Measurements from ENCODE around the gene PDE11A. TPM values are rescaled to one million over a fixed set of nuclear protein-coding genes. Genes with fewer than 3 reads are reported as not detected.
"Not testable (repeated sequence)": the region's sequence is repeated elsewhere in the genome, so short reads cannot be mapped to it uniquely, and the experiment has no call there.

PDE11A gene
- total RNA-seq, 1 donor from 2014 or later = 2.0 TPM

DNA sequence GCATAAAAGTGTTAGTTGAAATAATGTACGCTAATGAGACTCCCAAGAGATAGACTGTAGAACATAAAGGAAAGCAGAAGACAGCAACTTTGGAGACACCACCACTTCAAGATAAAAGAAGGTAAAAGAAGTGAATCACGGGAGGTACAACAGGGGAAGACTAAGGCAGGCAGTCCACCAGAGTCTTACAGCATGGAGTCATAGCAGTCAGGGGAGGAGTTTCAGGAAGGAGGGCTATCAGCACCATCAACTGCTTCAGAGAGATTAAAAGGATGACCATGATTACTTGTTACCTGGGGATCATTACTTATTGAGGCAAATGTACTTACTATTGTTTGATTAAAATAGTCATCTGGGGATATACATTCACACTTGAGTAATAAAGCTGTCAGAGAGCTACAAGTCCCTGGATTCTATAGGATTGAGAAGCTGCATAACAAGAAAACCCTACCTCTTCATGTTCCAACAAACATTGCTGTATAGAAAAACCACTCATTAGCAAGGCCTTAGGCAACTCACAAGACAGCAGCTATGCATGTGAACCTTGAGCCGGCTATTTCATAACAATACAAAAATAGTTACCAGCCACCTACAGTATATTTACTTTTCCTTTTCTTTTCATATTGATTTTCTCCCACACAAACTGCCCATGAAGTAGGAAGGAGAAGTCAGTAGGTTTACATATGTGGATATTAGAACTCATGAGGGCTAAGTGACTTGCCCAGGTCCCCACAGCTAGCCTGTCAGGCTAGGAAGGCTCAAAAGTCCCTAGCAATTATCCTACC is 101.7 kb downstream of the PDE11A start:
- Mint-ChIP-seq H3K4me1 (ENCODE audit: unreplicated experiment) (no peaks in the 10 kb centered on the region), H3K9me3 (no peaks in the 10 kb centered on the region), H3K27me3 (no peaks in the 10 kb centered on the region), H3K36me3 (no peaks in the 10 kb centered on the region), H3K4me3 (no peak overlapping the region), H3K27ac (no peak overlapping the region)
- TF ChIP-seq CTCF (conservative IDR thresholded peaks at IDR 0.05) = no peak
- DNase-seq (ENCODE audit: extremely low spot score, unreplicated experiment) = no peak

DNA sequence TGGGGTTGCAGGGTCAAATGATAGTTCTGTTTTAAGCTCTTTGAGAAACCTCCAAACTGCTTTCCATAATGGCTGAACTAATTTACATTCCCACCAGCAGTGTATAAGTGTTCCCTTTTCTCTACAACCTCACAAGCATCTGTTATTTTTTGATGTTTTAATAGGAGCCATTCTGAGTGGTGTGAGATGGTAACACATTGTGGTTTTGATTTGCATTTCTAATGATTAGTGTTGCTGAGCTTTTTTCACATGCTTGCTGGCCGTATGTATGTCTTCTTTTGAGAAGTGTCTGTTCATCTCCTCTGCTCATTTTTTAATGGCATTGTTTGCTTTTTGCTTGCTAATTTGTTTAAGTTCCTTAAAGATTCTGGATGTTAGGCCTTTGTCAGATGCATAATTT is 107.7 kb downstream of the PDE11A start:
- no peak for DNase-seq (ENCODE audit: extremely low spot score, unreplicated experiment)
- Mint-ChIP-seq H3K4me1 (ENCODE audit: unreplicated experiment) (no peaks in the 10 kb centered on the region), H3K27me3 (no peaks in the 10 kb centered on the region), H3K4me3 (no peak overlapping the region), H3K36me3 (no peaks in the 10 kb centered on the region), H3K9me3 (no peaks in the 10 kb centered on the region), H3K27ac (no peak overlapping the region)
- no peak for TF ChIP-seq CTCF (conservative IDR thresholded peaks at IDR 0.05)

- TF ChIP-seq CTCF (conservative IDR thresholded peaks at IDR 0.05) = no peak
- H3K9me3 Mint-ChIP-seq = no peaks in the 10 kb centered on the region
- H3K4me3 Mint-ChIP-seq = no peak overlapping the region
- no peak for DNase-seq (ENCODE audit: extremely low spot score, unreplicated experiment)
- no peaks in the 10 kb centered on the region for H3K36me3 Mint-ChIP-seq
- H3K27ac Mint-ChIP-seq = no peak overlapping the region
- no peaks in the 10 kb centered on the region for H3K27me3 Mint-ChIP-seq
- no peaks in the 10 kb centered on the region for H3K4me1 Mint-ChIP-seq (ENCODE audit: unreplicated experiment)
Measured at GRCh38 chr2:177952151-177952550, 120.4 kb downstream of the PDE11A start.

GRCh38 chr2:177947598-177947997 is 125.0 kb downstream of the PDE11A start:
- DNase-seq (ENCODE audit: extremely low spot score, unreplicated experiment); H3K36me3 Mint-ChIP-seq; H3K27ac Mint-ChIP-seq; H3K9me3 Mint-ChIP-seq; H3K4me3 Mint-ChIP-seq; H3K27me3 Mint-ChIP-seq; H3K4me1 Mint-ChIP-seq (ENCODE audit: unreplicated experiment): not testable (repeated sequence)

DNA sequence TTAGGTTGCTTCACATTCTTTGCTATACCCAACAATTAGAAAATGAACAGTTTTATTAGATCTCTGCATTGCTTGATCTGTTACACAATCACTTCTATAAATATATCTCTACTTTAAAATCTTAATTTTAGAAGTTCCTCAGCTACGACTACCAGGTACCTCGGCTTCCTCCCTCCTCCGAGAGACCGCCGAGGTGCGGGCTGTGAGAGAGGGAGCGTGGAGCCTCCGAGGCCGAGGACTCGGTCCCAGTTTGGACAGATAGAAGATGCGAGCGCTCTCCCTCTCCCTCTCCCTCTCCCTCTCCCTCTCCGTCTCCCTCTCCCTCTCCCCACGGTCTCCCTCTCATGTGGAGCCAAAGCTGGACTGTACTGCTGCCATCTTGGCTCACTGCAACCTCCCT is 128.0 kb downstream of the PDE11A start:
- not testable (repeated sequence) for H3K4me3 Mint-ChIP-seq; H3K27ac Mint-ChIP-seq; H3K36me3 Mint-ChIP-seq; H3K27me3 Mint-ChIP-seq; H3K4me1 Mint-ChIP-seq (ENCODE audit: unreplicated experiment); DNase-seq (ENCODE audit: extremely low spot score, unreplicated experiment); H3K9me3 Mint-ChIP-seq

- no peaks in the 10 kb centered on the region for H3K36me3 Mint-ChIP-seq
- H3K27me3 Mint-ChIP-seq = peaks cover 12% of the 10 kb centered on the region
- no peak overlapping the region for H3K27ac Mint-ChIP-seq
- TF ChIP-seq CTCF (conservative IDR thresholded peaks at IDR 0.05) = no peak
- no peak overlapping the region for H3K4me3 Mint-ChIP-seq
- H3K4me1 Mint-ChIP-seq (ENCODE audit: unreplicated experiment) = no peaks in the 10 kb centered on the region
- no peaks in the 10 kb centered on the region for H3K9me3 Mint-ChIP-seq
- no peak for DNase-seq (ENCODE audit: extremely low spot score, unreplicated experiment)
Measured at GRCh38 chr2:177942731-177943130, 129.8 kb downstream of the PDE11A start.

Data from type B pancreatic cell (in vitro differentiated cells).